Naive thymus-derived CD4-positive, alpha-beta T cell (primary cell): Measurements from ENCODE around the gene GAS7. TPM values are rescaled to one million over a fixed set of nuclear protein-coding genes. Genes with fewer than 3 reads are reported as not detected.

Experiments
- ATAC-seq: fragments of 150-1000 bp; cut with Tn5 transposase; 2 replicates; pipeline ENCODE4 v1.10.0; 2021; ENCODE audit warnings: mild to moderate bottlenecking, moderate library complexity
- CTCF ChIA-PET: fragments of 350-600 bp; sonication (Branson Sonifier 250); formaldehyde crosslinking; loops from one replicate; lab custom pipeline; 2021; ENCODE audit warnings: antibody characterized with exemption; lab: Charles Lee
- POLR2A ChIA-PET: fragments of 350-600 bp; sonication (Branson Sonifier 250); formaldehyde crosslinking; loops from one replicate; lab custom pipeline; 2021; ENCODE audit warnings: antibody characterized with exemption, inconsistent platforms; lab: Charles Lee
- DNase-seq, 9 donors: peaks; one replicate each; pipeline versions ENCODE4 v3.0.0 to v3.0.0-alpha.2; 2020 to 2022; ENCODE audit warnings: mixed read lengths in 1 of 9
- H3K27ac ChIP-seq: one replicate; pipeline ENCODE4 v1.7.0; 2013; ENCODE audit warnings: mild to moderate bottlenecking, low read depth, low read length, moderate library complexity
- H3K27me3 ChIP-seq, 2 donors: one replicate each; pipeline ENCODE4 v1.7.0; 2013; ENCODE audit warnings: low read length in 2 of 2, mild to moderate bottlenecking in 2 of 2, moderate library complexity in 2 of 2; ENCODE audit not compliant: control insufficient read depth in 2 of 2, insufficient read depth in 2 of 2
- H3K36me3 ChIP-seq, 3 experiments: 1 replicate in 2 of 3; 2 replicates in 1 of 3; pipeline ENCODE4 v1.7.0; 2013; ENCODE audit warnings: low read length in 3 of 3, mild to moderate bottlenecking in 3 of 3, moderate library complexity in 1 of 3; ENCODE audit not compliant: insufficient read depth in 3 of 3, control insufficient read depth in 2 of 3
- H3K4me1 ChIP-seq, 2 donors: one replicate each; pipeline ENCODE4 v1.7.0; 2013; ENCODE audit warnings: low read length in 2 of 2, mild to moderate bottlenecking in 2 of 2, moderate library complexity in 1 of 2; ENCODE audit not compliant: control insufficient read depth in 2 of 2, insufficient read depth in 2 of 2
- H3K4me3 ChIP-seq: 2 replicates; pipeline ENCODE4 v1.7.0; 2013; ENCODE audit warnings: mild to moderate bottlenecking, low read length
- H3K9me3 ChIP-seq, 3 experiments: 1 replicate in 2 of 3; 2 replicates in 1 of 3; pipeline ENCODE4 v1.7.0; 2013; ENCODE audit warnings: low read length in 3 of 3; ENCODE audit not compliant: control insufficient read depth in 2 of 3
- H3K27ac Mint-ChIP-seq, 9 donors: one replicate each; pipeline ENCODE4 v1.8.0; 2020 to 2022; ENCODE audit warnings: mixed read lengths in 9 of 9, mild to moderate bottlenecking in 8 of 9, moderate library complexity in 5 of 9, inconsistent platforms in 2 of 9
- H3K27me3 Mint-ChIP-seq, 5 donors: one replicate each; pipeline ENCODE4 v1.8.0; 2021 to 2022; ENCODE audit warnings: mixed read lengths in 5 of 5, mild to moderate bottlenecking in 1 of 5
- H3K36me3 Mint-ChIP-seq, 5 donors: one replicate each; pipeline ENCODE4 v1.8.0; 2020 to 2022; ENCODE audit warnings: mixed read lengths in 5 of 5, mild to moderate bottlenecking in 3 of 5, inconsistent platforms in 1 of 5
- H3K4me1 Mint-ChIP-seq, 7 donors: one replicate each; pipeline ENCODE4 v1.8.0; 2020 to 2022; ENCODE audit warnings: mixed read lengths in 7 of 7, mild to moderate bottlenecking in 3 of 7, inconsistent platforms in 1 of 7
- H3K4me3 Mint-ChIP-seq, 10 donors: one replicate each; pipeline ENCODE4 v1.8.0; 2020 to 2022; ENCODE audit warnings: mild to moderate bottlenecking in 10 of 10, mixed read lengths in 10 of 10, moderate library complexity in 6 of 10, inconsistent platforms in 2 of 10
- H3K9me3 Mint-ChIP-seq, 11 donors: one replicate each; pipeline ENCODE4 v1.8.0; 2020 to 2022; ENCODE audit warnings: mixed read lengths in 11 of 11, mild to moderate bottlenecking in 4 of 11, inconsistent platforms in 1 of 11, moderate library complexity in 1 of 11
- intact Hi-C, 2 donors: fragments of 100-400 bp; cut with micrococcal nuclease; formaldehyde crosslinking; loops; one replicate each; pipeline ENCODE4 v1.15.1; 2023
- polyA plus RNA-seq, 2 donors: library from polyadenylated mRNA; unstranded; fragments of 300-500 nt; fragmentation: Illumina TruSeq; gene quantifications; one replicate each; pipeline ENCODE4 v1.2.3, GENCODE V29; 2021
- total RNA-seq, 6 experiments: library from RNA in 5 of 6; stranded (reverse) in 5 of 6; gene quantifications; 1 replicate in 5 of 6; 2 replicates in 1 of 6; pipeline ENCODE4 v1.2.3 and lab custom pipeline; 2021 to 2026

GAS7 gene
- total and polyA plus RNA-seq, 7 experiments from 2014 or later, result 0.09 to 54.3 (median 3.3) TPM

DNA sequence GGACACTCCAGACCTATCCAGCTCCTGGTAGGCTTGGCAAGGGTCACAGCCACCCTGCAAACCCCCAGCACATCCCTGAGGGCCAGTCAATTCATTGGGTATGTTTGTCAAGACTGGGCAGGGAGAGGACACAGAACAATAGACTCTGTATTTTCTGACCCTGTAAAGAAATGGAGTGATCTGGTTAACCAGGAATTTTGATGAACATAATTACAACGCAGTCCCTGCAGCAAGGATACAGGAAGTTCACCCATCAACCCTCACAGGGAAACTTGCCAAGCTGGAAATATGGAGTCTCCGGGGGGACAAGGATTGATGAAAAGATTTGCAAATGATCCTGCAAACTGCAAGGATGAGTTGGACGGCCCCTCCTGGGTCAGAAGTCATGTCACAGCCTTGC is 167.3 kb downstream of the GAS7 start:
- no peaks in the 10 kb centered on the region for H3K4me1 ChIP-seq
- Mint-ChIP-seq H3K27ac (no peak overlapping the region), H3K4me1 (peaks cover 0 to 10% (median 0%) of the 10 kb centered on the region in 7 donors), H3K36me3 (no peaks in the 10 kb centered on the region), H3K9me3 (peaks cover 0 to 2% (median 0%) of the 10 kb centered on the region in 11 donors), H3K4me3 (no peak overlapping the region), H3K27me3 (peaks cover 0 to 2% (median 0%) of the 10 kb centered on the region in 5 donors)
- H3K27me3 ChIP-seq, result no peaks in the 10 kb centered on the region
- H3K36me3 ChIP-seq, result no peaks in the 10 kb centered on the region
- DNase-seq (no peak), ATAC-seq (no peak)
- no peaks in the 10 kb centered on the region for H3K9me3 ChIP-seq
- H3K27ac ChIP-seq, result no peak overlapping the region
- intact Hi-C loops, result no loop called here
- ChIA-PET POLR2A (no interaction called here), CTCF (interaction anchor here (0.8 kb wide), 1 partner anchor 51 kb away, joined by 3 read pairs; no protein-coding TSS in a partner anchor)
- H3K4me3 ChIP-seq, result no peak overlapping the region

DNA sequence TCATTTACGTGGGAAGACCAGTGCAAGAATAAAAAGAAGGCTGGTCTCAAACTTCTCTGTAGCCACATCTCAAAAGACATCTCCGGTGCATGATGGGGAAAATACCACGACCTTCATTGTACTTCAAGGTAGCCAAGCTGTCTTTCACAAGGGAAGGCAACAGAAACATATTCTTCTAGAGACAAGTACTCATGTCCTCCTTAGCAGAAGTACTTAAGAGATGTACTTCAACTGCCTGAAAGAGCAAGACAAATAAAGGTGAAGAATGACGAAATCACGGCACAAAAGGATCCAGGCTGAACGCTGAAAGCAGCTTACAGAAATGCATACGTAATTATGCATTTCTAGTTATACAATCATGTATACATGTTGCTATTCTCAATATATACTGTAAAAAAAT is 169.3 kb downstream of the GAS7 start:
- Mint-ChIP-seq H3K4me3 (no peak overlapping the region), H3K27ac (no peak overlapping the region), H3K9me3 (peaks cover 0 to 2% (median 0%) of the 10 kb centered on the region in 11 donors), H3K27me3 (peaks cover 0 to 5% (median 0%) of the 10 kb centered on the region in 5 donors), H3K4me1 (peaks cover 0 to 3% (median 0%) of the 10 kb centered on the region in 7 donors), H3K36me3 (no peaks in the 10 kb centered on the region)
- CTCF ChIA-PET, result no interaction called here
- ATAC-seq (no peak), DNase-seq (no peak)
- Histone ChIP-seq H3K27ac (no peak overlapping the region), H3K4me3 (no peak overlapping the region), H3K9me3 (no peaks in the 10 kb centered on the region), H3K4me1 (no peaks in the 10 kb centered on the region), H3K36me3 (no peaks in the 10 kb centered on the region), H3K27me3 (no peaks in the 10 kb centered on the region)
- POLR2A ChIA-PET, result interaction anchor here (0.6 kb wide), 1 partner anchor 18 kb away, joined by 3 read pairs; no protein-coding TSS in a partner anchor
- intact Hi-C loops, result no loop called here

DNA sequence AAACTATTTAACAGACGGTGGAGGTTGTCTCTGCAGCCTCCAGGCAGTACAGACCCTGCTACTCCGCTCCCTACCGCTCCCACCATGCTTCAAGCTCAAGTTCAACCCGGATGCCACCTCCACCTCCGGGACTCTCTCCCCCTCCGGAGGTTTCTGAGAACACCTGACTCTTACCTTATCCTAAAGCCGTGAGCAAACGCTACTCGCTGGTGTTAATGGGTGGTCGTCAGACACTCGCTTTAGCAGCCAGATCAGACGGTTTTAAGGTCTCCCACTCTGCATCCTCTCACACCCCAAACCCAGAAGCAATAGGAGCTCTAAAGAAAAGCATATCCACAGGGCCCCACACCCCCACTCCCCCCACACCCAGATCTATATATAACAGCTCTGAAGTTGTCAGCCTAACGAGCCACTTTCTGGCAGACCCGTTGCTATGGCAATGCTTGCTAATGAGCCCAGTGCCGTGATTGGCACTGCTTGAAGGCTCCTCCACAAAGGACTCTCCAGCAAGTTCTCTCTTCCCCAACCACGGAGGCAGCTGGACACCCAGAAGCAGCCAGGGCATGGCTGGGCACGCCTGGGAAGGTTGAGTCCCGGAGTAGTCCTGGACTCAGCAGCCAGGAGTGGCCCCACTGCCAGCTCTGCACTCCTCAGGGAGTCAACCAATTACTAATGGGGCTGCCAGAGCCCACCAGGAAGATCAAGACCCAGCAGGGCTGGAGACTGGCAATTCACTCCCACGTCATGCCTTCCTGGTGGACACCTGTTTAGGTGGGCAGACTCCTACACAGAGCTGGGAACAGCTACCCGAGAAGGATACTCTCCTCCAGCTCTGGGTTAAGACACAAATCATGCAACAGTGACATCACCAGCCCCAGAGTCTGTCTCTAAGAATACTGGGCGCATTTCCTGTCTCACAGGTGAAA is 172.2 kb downstream of the GAS7 start:
- H3K9me3 Mint-ChIP-seq, result peaks cover 0 to 2% (median 0%) of the 10 kb centered on the region in 11 donors
- peaks cover 0 to 9% (median 0%) of the 10 kb centered on the region in 7 donors for H3K4me1 Mint-ChIP-seq
- DNase-seq, result no peak
- no peak for ATAC-seq
- CTCF ChIA-PET, result no interaction called here
- H3K27ac Mint-ChIP-seq, result no peak overlapping the region
- H3K27me3 ChIP-seq, result no peaks in the 10 kb centered on the region
- peaks cover 0 to 5% (median 0%) of the 10 kb centered on the region in 5 donors for H3K27me3 Mint-ChIP-seq
- no peaks in the 10 kb centered on the region for H3K4me1 ChIP-seq
- H3K4me3 ChIP-seq, result no peak overlapping the region
- POLR2A ChIA-PET, result no interaction called here
- H3K9me3 ChIP-seq, result no peaks in the 10 kb centered on the region
- intact Hi-C loops, result no loop called here
- H3K36me3 ChIP-seq, result no peaks in the 10 kb centered on the region
- no peak overlapping the region for H3K4me3 Mint-ChIP-seq
- H3K27ac ChIP-seq, result no peak overlapping the region
- H3K36me3 Mint-ChIP-seq, result no peaks in the 10 kb centered on the region

DNA sequence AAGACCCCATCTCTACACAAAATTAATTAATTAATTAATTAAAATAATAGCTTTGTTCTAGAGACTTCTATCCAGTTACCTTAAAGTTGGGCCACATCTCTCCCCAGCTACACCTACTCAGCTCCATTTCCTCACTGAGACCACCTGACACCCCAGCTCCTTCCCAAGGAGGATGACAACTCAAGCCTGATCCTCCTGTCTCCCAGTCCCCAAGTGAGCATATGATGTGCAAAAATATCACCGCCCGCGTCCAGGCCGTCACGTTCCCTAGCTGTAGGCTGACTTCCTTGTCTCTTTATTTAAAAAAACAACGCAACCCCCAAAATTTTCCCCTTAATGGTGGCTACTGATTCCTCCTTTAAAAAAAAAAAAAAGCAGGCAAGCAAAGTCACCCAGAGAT is 173.2 kb downstream of the GAS7 start:
- H3K27ac ChIP-seq, result no peak overlapping the region
- H3K36me3 Mint-ChIP-seq, result no peaks in the 10 kb centered on the region
- no peaks in the 10 kb centered on the region for H3K27me3 ChIP-seq
- no peak overlapping the region for H3K4me3 ChIP-seq
- peaks cover 0 to 12% (median 0%) of the 10 kb centered on the region in 7 donors for H3K4me1 Mint-ChIP-seq
- peaks cover 0 to 5% (median 0%) of the 10 kb centered on the region in 5 donors for H3K27me3 Mint-ChIP-seq
- POLR2A ChIA-PET, result no interaction called here
- no peak overlapping the region for H3K4me3 Mint-ChIP-seq
- no peak for ATAC-seq
- H3K9me3 ChIP-seq, result no peaks in the 10 kb centered on the region
- H3K4me1 ChIP-seq, result no peaks in the 10 kb centered on the region
- H3K9me3 Mint-ChIP-seq, result peaks cover 0 to 2% (median 0%) of the 10 kb centered on the region in 11 donors
- H3K36me3 ChIP-seq, result no peaks in the 10 kb centered on the region
- intact Hi-C loops, result no loop called here
- CTCF ChIA-PET, result no interaction called here
- H3K27ac Mint-ChIP-seq, result no peak overlapping the region
- DNase-seq, result no peak

DNA sequence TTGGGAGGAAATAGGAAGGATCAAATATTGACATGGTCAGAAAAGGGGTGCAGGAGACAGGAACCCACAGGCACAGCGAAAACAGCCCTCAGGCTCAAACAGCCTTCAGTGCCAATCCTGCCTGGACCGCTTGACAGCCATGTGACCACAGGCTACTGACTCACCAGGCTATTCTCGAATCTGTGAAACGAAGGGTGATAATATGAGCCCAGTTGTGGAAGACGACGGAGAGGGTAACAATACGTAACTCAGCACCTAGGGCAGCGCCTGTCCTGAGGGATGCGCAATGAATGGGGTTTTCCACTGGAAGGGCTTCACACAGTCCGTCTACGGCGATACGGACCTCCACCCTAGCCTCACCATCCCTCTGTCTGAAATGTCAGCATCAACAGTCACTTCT is 176.0 kb downstream of the GAS7 start:
- H3K4me3 ChIP-seq, result no peak overlapping the region
- DNase-seq, result no peak
- ChIA-PET POLR2A (no interaction called here), CTCF (no interaction called here)
- Mint-ChIP-seq H3K36me3 (no peaks in the 10 kb centered on the region), H3K27me3 (peaks cover 0 to 17% (median 0%) of the 10 kb centered on the region in 5 donors), H3K27ac (no peak overlapping the region), H3K4me3 (no peak overlapping the region), H3K9me3 (no peaks in the 10 kb centered on the region), H3K4me1 (peaks cover 0 to 9% (median 0%) of the 10 kb centered on the region in 7 donors)
- ATAC-seq, result no peak
- intact Hi-C loops, result no loop called here
- no peak overlapping the region for H3K27ac ChIP-seq
- H3K4me1 ChIP-seq, result no peaks in the 10 kb centered on the region
- H3K27me3 ChIP-seq, result no peaks in the 10 kb centered on the region
- no peaks in the 10 kb centered on the region for H3K36me3 ChIP-seq
- H3K9me3 ChIP-seq, result no peaks in the 10 kb centered on the region

DNA sequence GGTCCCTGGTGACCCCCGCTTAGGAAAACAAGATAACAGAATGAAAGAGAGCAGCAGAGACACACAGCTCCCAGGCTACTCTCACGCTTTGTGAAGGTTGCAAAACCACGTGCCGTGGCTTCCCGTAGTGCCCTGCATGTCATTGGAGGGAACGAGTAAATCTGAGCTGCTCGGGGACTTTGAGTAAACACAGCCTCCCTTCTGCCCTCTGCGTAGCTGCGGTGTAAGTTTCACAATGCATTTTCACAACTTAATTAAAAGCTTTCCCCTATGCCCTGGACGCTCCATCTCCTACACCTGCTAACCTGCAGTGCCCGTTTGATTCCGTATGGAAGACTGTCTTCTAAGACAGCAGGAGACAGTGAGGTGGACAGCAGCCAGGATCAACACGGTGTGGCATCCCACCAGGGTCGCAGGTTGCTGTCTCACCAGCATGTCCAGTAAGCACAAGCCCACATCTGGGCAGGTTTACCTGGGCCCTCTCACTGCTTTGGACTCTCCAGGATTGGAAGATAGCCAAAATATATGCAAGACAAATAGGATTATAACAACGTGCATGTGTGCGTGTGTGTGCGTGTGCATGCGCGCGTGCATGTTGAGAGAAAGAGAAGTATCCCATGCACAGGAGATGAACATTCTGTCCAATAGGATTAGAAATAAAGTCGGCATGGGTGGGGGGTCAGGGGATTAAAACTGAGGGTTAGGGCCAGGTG is 177.0 kb downstream of the GAS7 start:
- ChIA-PET POLR2A (interaction anchor here (1.0 kb wide), 1 partner anchor 375 kb away, joined by 3 read pairs; no protein-coding TSS in a partner anchor), CTCF (interaction anchor here (0.6 kb wide), 1 partner anchor 12 kb away, joined by 4 read pairs; no protein-coding TSS in a partner anchor)
- no peaks in the 10 kb centered on the region for H3K9me3 Mint-ChIP-seq
- ATAC-seq, result peak; percentile 73
- H3K4me1 ChIP-seq, result no peaks in the 10 kb centered on the region
- H3K4me1 Mint-ChIP-seq, result peaks cover 0 to 9% (median 0%) of the 10 kb centered on the region in 7 donors
- peaks cover 0 to 17% (median 0%) of the 10 kb centered on the region in 5 donors for H3K27me3 Mint-ChIP-seq
- H3K27ac ChIP-seq, result no peak overlapping the region
- H3K27ac Mint-ChIP-seq, result no peak overlapping the region
- H3K4me3 Mint-ChIP-seq, result no peak overlapping the region
- H3K27me3 ChIP-seq, result no peaks in the 10 kb centered on the region
- no peak for DNase-seq
- no peaks in the 10 kb centered on the region for H3K36me3 ChIP-seq
- no peaks in the 10 kb centered on the region for H3K9me3 ChIP-seq
- intact Hi-C loops, result no loop called here
- no peak overlapping the region for H3K4me3 ChIP-seq
- H3K36me3 Mint-ChIP-seq, result no peaks in the 10 kb centered on the region
